ENCODE measurements around the gene SDF4.
"Not testable (repeated sequence)": the region's sequence is repeated elsewhere in the genome, so short reads cannot be mapped to it uniquely, and the experiment has no call there.

The SDF4 gene

DNA sequence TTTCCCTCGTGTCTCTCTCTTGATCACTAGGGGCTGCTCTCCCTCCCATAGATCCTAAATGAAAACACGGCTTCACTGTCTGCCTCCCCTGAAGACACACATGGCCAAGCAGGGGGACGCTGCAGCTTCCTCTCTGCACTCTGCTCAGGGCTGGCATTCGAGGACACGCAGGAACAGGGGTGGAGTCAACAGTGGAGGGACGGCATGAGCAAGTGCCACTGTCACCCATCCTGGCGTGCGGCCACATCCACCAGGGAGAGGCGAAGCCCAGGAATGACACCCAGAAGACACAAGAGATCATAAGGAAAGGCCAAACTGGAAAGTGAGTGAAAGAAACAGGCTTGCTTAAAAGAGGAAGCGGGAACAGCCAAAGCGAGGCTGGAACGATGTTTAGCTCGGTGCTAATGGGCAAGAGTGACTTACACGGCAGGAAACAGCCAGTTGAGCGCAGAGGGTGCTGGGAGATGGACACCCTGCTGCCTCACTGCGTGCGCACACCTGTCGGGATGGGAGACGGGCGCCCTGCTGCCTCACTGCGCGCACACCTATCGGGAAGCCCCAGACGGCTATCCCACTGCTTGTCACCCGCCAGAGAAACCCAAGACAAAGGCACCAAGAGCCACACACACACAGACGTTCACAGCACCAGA lies 28.3 kb upstream of the SDF4 start:
- no peak for DNase-seq (ENCODE audit: low spot score)

DNA sequence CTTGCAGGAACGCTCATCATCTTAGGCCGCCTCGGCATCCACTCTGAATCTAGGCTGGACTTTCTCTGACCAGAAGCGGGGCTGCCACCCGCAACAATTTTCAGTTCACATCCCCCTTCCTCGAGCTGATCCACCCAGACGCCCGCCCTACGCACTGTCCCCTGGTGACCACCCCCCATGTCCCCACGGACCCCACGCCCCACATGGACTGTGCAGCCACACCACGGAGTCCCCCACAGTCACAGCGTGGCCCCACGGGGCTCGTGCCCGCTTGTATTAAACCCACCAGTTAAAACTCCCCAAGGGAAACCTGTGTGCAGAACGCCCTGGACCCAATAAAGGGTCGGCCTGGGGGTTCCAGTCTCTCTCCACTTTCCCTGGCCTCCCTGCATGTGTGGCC lies 27.7 kb upstream of the SDF4 start:
- no peak for DNase-seq (ENCODE audit: low spot score)

DNA sequence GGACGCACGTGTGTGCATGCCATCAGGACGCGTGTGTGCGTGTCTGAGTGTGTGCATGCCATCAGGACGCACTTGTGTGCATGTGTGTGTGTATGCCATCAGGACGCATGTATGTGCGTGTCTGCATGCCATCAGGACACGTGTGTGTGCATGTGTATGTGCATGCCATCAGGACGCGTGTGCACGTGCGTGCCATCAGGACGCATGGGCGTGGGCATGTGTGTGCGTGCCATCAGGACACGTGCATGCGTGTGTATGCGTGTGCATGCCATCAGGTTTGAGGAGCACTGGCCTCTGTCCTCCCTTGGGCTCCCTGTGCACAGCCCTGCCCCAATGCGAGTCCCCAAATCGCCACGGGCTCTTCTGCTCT lies 27.3 kb upstream of the SDF4 start:
- DNase-seq (ENCODE audit: low spot score), result no peak

DNA sequence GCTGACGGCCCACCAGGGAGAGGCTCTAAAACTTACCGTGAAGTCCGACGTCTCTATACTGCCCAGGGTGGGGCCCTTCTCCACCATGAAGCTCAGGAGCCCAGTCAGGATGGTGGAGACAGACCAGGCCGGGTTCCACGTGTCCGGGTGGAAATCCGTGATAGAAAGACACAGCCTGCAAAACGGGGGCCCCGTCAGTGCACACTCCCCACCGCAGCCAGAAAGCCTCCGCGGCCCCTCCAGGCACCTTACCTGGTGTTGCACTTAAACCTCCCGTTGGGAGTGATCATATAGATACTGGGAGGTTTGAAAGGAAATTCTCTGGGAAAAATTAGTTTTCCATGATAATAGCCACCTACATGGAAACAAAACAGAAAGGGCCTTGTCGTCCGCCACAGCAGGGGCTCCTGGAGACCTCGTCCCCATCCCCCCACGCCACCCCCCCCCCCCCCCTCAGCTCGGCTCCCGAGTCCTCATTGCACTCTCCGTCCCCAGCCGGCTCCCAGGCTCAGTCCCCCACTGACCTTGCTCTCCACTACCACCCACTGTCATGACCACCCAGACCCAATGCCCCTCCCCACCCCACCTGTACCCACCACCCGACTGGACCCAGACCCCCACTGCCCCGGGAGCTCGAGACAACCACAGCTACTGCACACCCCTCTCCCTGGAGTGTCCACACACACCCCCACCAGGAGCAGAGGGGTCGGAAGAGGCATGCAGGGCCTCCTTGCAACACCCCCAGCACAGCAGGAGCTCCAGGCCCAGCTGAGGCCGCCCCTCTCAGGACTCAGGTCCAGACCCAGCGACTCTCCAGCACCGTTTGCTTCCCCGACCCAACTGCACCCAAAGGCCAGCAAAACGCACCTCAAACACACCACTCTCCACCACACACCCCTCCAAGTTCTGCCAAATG lies 25.4 kb upstream of the SDF4 start:
- no peak for DNase-seq (ENCODE audit: low spot score)

DNA sequence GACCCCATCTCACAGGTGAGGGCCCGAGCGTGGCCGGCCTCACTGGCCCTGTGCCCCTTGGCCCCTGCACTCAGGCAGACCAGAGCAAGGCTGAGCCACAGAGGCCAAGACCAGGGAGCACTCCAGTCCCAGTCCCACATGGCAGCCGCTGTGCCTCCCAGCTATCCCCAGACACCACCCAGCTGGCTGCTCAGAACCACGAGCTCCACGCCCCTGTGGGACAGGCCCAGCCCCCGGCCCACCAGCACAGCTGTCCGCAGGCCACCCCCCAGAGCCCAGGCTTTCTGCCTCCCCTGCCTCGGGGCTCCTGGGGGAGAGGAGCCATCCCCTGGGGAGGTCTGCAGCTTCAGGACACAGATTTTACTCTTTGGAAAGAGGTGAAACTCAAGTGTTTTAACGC lies 23.8 kb upstream of the SDF4 start:
- DNase-seq (ENCODE audit: low spot score), result no peak

DNA sequence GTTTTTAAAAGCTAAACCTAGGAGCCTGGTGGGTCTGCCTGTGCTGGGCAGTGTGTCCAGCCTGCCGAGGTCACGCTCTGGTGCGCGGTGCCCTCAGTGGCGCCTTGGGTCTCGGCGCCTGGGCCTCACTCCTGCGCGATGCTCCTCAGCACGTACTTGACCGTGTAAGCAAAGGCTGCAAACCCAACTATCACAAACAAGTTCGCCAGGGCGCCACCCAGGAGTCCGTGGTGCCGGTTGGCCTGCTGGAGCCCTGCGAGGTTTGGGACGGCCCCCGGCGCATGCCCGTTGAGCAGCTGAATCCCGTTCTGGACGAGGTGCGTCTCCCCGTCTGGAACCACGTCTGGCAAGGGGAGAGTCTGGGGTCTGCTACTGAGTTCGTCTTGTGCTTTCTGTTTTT lies 23.3 kb upstream of the SDF4 start:
- DNase-seq (ENCODE audit: low spot score), result no peak

DNA sequence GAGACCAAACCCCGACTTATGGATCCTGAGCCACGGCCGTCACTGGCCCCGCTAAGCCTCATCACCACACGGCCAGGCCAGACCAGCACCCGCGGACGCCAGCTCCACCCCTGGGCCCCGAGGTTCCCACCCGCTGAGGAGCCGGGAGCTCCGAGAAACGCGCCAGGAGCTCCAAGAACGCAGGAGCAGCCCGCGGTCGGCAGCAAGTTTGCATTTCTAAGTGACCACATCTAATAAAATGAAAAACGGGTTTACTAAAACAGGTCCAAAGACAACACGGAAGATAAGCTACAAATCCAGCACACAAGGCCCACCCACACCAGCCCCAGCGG lies 22.8 kb upstream of the SDF4 start:
- DNase-seq (ENCODE audit: low spot score), result no peak

DNA sequence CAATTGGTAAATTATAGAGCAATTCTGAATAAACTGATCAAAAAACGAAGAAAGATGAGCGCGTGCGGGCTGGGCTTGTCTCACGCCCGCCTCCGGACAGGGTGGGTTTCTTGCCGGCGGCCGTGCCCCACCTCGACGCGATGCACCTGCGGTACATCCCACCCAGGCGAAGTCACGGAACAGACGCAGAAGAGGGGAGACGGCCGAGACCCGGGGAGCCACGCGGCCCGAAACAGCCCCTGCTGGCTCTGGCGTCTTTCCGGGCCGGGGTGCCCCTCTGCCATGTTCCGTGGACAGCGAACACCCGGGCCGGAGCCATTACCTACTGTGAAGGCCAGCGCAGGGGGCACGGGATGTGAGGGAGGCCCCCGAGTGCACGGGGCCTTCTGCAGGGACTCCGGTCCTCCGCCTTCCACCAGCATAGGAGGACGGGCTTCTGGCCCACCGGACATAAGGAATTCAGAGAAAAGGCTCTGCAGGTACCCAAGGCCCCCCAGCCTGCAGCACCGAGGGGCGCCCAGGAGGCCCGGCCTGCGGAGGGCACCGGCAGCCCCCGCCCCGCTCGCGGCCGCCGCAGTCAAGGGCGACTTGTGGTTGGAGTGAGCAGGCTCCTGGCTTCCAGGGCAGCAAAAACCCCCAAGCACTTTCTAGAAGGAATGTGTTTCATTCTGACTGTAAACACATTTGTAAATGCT lies 22.3 kb upstream of the SDF4 start:
- DNase-seq (ENCODE audit: low spot score), result no peak

DNA sequence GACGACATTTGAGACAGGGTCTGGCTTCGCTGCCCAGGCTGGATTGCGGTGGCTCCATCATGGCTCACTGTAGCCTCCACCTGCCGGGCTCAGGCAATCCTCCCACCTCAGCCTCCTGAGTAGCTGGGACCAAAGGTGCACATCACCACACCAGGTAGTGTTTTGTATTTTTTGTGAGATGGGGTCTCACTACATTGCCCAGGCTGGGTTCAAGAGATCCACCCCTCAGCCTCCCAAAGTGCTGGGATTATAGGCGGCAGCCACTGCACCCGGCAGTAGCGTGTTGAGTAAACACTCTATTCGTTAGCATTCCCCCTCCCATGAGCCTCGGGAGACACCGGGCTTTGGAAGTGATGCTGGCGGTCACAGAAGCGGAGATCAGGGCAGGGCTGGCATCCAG lies 21.5 kb upstream of the SDF4 start:
- no peak for DNase-seq (ENCODE audit: low spot score)

DNA sequence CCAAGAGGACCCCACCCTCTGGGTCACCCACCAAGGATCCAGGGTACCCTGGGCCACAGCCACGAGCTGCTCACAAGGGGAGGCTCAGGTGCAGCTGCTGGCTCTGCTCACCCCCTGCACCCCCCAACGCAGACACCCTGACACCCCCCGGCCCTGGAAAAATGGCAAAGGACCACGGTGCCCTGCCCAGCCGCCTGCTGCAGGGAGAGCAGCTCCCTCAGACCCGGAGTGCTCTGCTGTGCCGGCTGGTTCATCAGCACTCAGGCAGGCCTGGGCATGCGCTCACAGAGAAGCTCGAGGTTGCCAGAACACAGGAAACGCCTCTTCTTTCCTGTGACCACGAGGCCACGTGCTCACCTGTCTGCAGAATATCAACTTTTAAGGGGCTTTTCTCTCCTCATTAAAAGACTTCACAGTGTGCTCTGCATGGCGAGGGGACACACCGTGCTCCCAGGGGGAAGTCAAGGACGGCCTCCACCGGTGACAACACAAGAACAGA lies 19.0 kb upstream of the SDF4 start:
- DNase-seq (ENCODE audit: low spot score), result peak; percentile 68

DNA sequence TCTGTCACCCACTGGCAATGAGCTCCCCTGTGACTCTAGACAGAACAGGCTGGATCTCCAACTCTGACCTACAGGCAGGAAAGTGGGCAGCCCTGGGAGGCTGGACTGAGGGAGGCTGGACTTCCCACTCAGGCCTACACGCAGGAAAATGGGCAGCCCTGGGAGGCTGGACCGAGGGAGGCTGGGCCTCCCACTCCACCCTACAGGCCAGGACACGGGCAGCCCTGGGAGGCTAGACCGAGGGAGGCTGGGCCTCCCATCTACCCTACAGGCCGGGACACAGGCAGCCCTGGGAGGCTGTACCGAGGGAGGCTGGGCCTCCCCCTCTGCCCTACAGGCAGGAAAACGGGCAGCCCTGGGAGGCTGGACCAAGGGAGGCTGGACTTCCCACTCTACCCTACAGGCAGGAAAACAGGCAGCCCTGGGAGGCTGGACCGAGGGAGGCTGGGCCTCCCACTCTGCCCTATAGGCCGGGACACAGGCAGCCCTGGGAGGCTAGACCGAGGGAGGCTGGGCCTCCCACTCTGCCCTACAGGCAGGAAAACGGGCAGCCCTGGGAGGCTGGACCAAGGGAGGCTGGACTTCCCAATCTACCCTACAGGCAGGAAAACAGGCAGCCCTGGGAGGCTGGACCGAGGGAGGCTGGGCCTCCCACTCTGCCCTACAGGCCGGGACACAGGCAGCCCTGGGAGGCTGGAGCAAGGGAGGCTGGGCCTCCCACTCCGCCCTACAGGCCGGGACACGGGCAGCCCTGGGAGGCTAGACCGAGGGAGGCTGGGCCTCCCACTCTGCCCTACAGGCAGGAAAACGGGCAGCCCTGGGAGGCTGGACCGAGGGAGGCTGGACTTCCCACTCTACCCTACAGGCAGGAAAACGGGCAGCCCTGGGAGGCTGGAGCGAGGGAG lies 16.5 kb upstream of the SDF4 start:
- DNase-seq (ENCODE audit: low spot score), result not testable (repeated sequence)

DNA sequence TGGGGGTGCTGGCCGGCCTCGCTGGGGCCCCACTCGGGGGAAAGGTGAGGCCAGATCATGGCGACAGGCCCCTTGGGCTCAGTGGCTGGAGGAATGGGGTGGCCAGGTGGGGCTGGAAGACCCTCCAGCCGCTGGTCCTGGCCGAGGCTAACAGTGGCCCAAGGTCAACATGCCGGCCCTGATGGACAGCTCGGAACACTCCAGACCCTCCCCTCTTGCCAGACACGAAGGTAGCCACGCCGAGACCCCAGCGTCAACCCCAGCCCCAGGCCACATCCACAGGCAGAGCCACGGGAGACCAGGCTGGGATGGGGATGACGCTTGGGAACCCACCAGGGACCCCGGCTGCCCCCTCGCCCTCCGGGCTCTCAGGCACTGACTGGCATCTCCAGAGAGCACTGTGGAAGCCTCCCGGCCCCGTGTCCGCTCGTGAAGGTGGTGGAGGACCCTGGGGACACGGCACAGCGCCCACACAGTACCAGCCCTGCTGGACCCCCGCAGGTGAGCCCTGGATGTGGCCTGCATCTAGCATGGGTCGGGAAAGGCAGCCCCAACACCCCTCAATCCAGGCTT lies 15.6 kb upstream of the SDF4 start:
- no peak for DNase-seq (ENCODE audit: low spot score)

DNA sequence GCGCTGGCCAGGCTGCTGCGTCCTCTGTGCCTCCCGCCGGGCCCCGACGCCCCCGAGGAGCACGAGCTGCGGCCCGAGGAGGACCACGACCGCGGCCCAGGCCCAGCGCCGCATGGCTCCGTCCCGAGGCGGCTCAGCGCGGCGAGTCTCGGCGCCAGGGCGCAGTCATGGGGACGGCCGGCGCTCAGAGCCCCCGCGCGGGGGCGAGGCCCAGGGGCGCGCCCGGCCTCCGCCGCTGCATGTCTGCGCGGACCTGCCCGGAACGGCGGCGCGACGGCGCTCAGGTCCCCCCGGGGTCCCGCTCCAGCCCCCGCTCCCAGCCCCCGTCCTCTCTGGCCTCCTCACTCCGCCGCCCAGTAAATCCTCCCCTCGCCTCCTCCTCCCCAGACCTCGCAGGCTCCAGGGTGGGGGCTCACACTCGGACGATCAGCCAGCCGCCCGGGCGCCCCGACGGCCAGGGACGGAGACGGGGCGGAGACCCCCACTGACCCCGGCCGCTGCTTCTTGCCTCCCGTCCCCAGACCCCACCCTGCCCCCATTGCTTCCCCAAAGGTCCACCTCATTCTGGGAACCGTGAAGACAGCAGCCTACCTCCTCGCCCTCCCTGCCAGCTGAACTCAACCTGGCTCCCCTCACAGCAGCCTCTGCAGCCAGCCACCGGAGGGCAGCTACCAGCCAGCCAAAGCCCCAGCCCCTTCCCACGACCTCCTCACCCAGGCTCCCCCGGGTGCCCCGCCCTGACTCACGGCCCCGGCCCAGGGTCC lies 15.0 kb upstream of the SDF4 start, which contains the start of gene C1QTNF12:
Gene C1QTNF12 (minus strand): TSS at position 146 of the 764 bp plus-strand sequence. CDS start 32 bp downstream, at position 114.
- DNase-seq (ENCODE audit: low spot score), result no peak

DNA sequence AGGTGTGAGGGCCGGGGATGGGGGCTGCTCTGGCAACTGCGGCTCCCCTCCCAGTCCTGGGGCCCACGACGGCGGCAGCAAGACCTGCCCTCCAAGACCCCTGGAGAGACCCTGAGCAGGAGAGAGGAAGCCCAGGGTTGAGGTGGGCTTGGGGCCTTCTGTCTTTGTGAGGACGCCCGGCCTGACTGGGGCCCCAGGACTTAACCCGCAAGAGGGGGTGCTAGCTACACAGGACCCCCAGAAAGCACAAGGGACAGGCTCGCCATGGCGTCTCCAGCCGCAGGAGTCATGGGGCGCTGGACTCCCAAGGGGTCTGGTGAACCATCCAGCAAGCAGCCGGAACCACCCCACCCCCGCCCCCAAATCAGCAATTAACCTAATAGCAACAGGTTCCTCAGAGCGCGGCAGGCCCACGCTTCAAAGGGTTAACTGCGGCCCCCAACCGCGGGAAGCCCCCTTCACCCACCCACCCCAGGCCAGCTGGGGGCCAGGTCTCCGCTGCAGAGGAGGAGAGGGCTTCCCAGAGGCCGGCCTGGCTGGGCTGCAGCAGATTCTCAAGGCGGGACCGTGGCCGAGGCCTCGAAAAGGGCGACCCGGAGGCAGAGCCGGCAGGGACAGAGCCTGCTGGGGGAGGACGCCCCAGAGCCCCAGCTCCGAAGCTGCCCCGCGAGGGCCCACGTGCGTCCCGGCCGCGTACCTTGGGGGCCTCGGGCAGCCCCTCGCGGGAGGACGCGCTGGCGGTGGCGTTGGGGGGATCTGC lies 14.2 kb upstream of the SDF4 start:
- no peak for DNase-seq (ENCODE audit: low spot score)

DNA sequence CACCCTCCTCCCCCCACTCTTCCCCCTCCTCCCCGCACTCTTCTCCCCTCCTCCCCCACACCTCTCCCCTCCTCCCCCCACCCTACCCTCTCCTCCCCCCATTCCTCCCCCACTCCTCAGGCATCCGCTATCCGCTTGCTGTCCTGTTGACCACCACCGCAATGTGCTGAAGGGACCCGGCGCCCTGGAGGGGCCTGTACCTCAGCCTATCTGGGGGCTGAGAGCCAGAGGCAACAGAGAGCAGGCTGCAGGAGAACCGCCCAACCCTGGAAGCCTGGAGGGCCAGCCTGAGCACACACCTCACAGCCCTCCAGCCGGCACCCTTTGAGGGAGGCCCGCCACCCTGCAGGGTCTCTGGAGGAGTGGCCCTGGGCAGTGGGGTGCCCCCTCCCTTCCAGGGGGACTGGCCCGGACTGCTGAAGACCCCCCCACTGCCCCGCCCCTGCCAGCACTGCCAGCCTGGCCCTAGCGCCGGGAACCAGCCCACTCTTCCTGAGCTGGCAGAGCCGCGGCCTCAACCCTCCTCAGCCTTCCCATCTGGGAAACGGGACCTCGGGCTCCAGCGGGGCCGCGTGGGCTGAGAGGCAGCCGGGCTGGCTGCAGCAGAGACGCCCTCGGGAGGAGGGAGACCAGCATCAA lies 13.5 kb upstream of the SDF4 start:
- DNase-seq (ENCODE audit: low spot score), result no peak

DNA sequence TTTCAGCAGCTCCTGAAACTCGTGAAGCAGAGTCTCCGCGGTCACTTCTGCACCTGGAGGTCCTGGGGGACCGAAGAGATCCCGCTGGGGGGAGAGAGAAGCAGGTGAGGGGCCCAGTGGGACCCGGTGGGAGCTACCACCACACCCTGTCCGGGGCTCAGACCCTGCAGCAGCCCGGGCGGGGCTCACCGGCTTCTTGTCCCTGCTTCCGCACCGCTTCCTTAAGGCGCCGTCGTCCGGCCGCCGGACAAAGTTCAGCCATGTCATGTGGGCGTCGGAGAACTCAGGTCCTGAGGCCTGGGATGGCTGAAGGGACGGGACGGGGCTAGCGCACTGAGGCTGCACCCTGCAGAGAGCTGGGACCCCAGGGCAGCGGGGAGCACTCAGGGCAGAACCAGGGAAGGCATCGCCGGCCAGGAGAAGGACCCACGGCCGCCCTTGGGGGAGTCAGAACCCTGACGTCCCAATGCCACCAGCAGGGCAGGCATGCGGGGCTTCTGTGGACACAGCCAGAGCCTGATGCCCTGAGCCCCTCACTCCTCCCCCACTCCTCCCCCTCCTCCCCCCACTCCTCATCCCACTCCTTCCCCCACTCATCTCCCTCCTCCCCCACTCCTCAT lies 12.5 kb upstream of the SDF4 start:
- no peak for DNase-seq (ENCODE audit: low spot score)

DNA sequence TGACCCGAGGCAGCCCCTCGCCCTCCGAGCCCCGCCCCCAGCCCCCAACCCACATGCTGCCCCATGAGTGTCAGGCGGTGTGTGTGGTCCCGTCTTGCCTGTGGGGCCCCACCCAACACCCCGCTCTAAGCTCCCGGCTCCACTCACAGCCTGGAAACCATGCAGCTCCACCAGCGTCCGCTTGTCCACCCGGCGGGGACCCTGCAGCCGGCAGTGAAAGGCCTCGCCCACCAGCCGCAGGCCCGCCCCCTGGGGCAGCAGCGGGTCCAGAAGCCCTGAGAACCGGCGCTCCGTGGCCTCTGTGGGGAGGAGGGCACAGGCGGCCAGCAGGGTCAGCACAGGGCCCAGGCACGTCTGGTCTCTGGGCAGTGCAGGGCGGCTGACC lies 12.0 kb upstream of the SDF4 start:
- no peak for DNase-seq (ENCODE audit: low spot score)

DNA sequence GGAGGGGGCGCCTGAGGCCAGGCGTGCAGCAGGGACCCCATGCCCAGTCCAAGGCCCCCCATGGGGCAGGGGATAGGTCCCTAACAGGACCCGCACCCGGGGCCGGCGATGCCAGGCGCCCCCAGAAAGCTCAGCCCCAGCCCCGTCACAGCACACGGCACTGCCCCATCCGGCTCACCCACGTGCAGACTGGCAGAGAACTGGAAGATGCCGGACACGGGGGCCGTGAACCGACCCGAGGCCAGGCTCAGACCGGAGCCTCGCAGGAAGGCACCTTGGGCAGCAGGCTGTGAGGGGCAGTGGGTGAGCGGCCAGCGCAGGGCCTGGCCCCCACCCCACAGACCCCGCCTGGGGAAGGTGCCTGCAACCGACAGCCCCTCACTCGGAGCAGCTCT lies 11.5 kb upstream of the SDF4 start:
- DNase-seq (ENCODE audit: low spot score), result no peak

Measured in CD4-positive, alpha-beta T cell treated with Interleukin-2 at 100 ng/mL for 4 hours (primary cell).